K562 (cell line): Measurements from ENCODE around the gene SLC6A6. TPM values are rescaled to one million over a fixed set of nuclear protein-coding genes. Genes with fewer than 3 reads are reported as not detected.
A peak's percentile ranks its signal among the peaks of the same experiment; 100 is the strongest.

Source experiments
- ATAC-seq: fragments of 200-7000 bp; cut with Tn5 transposase; 3 replicates; pipeline ENCODE4 v1.9.1; 2020; ENCODE audit warnings: moderate library complexity
- BruUV-seq: library from RNA; stranded (reverse); fragments of 400-500 nt; replicated peaks from 2 replicates; lab custom pipeline; 2021; lab: Mats Ljungman, UMichigan
- CTCF ChIA-PET: fragments of 300-600 bp; formaldehyde crosslinking; extraction: SDS; loops from one replicate; lab custom pipeline; 2021; ENCODE audit warnings: low intra/inter-chr PET ratio; lab: Yijun Ruan, JAX
- POLR2A ChIA-PET: fragments of 300-600, 350-650 bp; sonication (Branson Sonifier 250); formaldehyde crosslinking; extraction: SDS; loops from one replicate; lab custom pipeline; 2021; ENCODE audit warnings: antibody characterized with exemption, inconsistent platforms; lab: Yijun Ruan, JAX
- DNase-seq, 4 experiments: peaks; one replicate each; pipeline versions ENCODE4 v3.0.0 to v3.0.0-alpha.2; 2011 to 2018; ENCODE audit warnings: low spot score in 3 of 4, mixed read lengths in 3 of 4; ENCODE audit errors: extremely low read depth in 1 of 4
- FAIRE-seq: peaks from 2 replicates; lab custom pipeline; 2011; peaks lifted over from hg19 to GRCh38; lab: Jason Lieb, UNC
- H2AFZ ChIP-seq: 2 replicates; pipeline ENCODE4 v1.6.0; 2011; ENCODE audit warnings: low read depth, low read length, control low read depth, inconsistent platforms
- H3K27ac ChIP-seq: fragments of 200-600 bp; 3 replicates; pipeline ENCODE4 v1.8.0; 2011; ENCODE audit warnings: low read depth, mild to moderate bottlenecking, control low read depth, inconsistent platforms, low read length, moderate library complexity, mixed read lengths; ENCODE audit errors: extremely low read depth
- H3K27me3 ChIP-seq, 2 experiments: fragments of 300-600 bp in 1 of 2; 2 replicates in 1 of 2; 3 replicates in 1 of 2; pipeline versions ENCODE4 v1.6.0 to v1.8.0; 2011; ENCODE audit warnings: inconsistent platforms in 2 of 2, low read length in 2 of 2, mild to moderate bottlenecking in 1 of 2, mixed read lengths in 1 of 2, moderate library complexity in 1 of 2; ENCODE audit not compliant: control insufficient read depth in 2 of 2, insufficient read depth in 2 of 2
- H3K36me3 ChIP-seq: fragments of 300-600 bp; 3 replicates; pipeline ENCODE4 v1.8.0; 2011; ENCODE audit warnings: mild to moderate bottlenecking, low read length, inconsistent platforms; ENCODE audit not compliant: control insufficient read depth, insufficient read depth
- H3K4me1 ChIP-seq, 2 experiments: fragments of 200-600 bp in 1 of 2; replicated peaks in 1 of 2; 2 replicates in 1 of 2; 3 replicates in 1 of 2; pipeline versions ENCODE4 v1.5.1 to v1.8.0; 2011; ENCODE audit warnings: inconsistent platforms in 2 of 2, low read length in 2 of 2, mild to moderate bottlenecking in 1 of 2, mixed read lengths in 1 of 2, moderate library complexity in 1 of 2; ENCODE audit not compliant: control insufficient read depth in 2 of 2, insufficient read depth in 2 of 2
- H3K4me2 ChIP-seq: 2 replicates; pipeline ENCODE4 v1.6.1; 2011; ENCODE audit warnings: low read length, control low read depth, inconsistent platforms, mixed read lengths; ENCODE audit not compliant: insufficient read depth
- H3K4me3 ChIP-seq: fragments of 200-600 bp; sonication (generic), shearing (Covaris generic); 2 replicates; pipeline ENCODE4 v1.5.1; 2016; ENCODE audit warnings: control low read depth, inconsistent platforms
- H3K79me2 ChIP-seq: fragments of 200-600 bp; 3 replicates; pipeline ENCODE4 v1.8.0; 2011; ENCODE audit warnings: low read length, inconsistent platforms; ENCODE audit not compliant: control insufficient read depth, insufficient read depth
- H3K9ac ChIP-seq, 2 experiments: 2 replicates each; pipeline versions ENCODE4 v1.6.0 to v1.6.1; 2011; ENCODE audit warnings: low read depth in 2 of 2, low read length in 2 of 2, control low read depth in 1 of 2, inconsistent platforms in 1 of 2, mild to moderate bottlenecking in 1 of 2, mixed read lengths in 1 of 2; ENCODE audit not compliant: insufficient read depth in 1 of 2
- H3K9me1 ChIP-seq: one replicate; pipeline ENCODE4 v1.6.0; 2011; ENCODE audit warnings: inconsistent platforms, mild to moderate bottlenecking, low read length, moderate library complexity; ENCODE audit not compliant: control insufficient read depth, insufficient read depth
- H3K9me3 ChIP-seq: replicated peaks from 2 replicates; pipeline ENCODE4 v1.5.1; 2011; ENCODE audit warnings: low read depth, low read length, inconsistent platforms; ENCODE audit not compliant: control insufficient read depth, insufficient read depth
- H4K20me1 ChIP-seq: replicated peaks from 2 replicates; pipeline ENCODE4 v1.6.1; 2011; ENCODE audit warnings: low read length, inconsistent platforms, mixed read lengths; ENCODE audit not compliant: control insufficient read depth, insufficient read depth
- ELF1 ChIP-seq: fragments of 200-800 bp; sonication (Bioruptor generic); IDR thresholded peaks from 2 replicates; pipeline ENCODE4 v1.6.1; 2016; ENCODE audit warnings: missing genetic modification characterization, missing compliant biosample characterization
- FOXK1 ChIP-seq: sonication (generic); formaldehyde crosslinking; IDR thresholded peaks from 2 replicates; pipeline ENCODE4 v1.8.0; 2022; ENCODE audit warnings: missing genetic modification reagents, mild to moderate bottlenecking, borderline replicate concordance
- GABPA ChIP-seq: fragments of 200-800 bp; sonication (Bioruptor generic); conservative IDR thresholded peaks from 2 replicates; pipeline ENCODE4 v1.6.1; 2016; ENCODE audit warnings: low read depth, missing genetic modification characterization, missing compliant biosample characterization
- NR2F6 ChIP-seq: fragments of 450-650 bp; formaldehyde crosslinking; IDR thresholded peaks from 2 replicates; pipeline ENCODE4 v1.4.0; 2020; ENCODE audit warnings: mild to moderate bottlenecking
- POLR2AphosphoS5 ChIP-seq: IDR thresholded peaks from 2 replicates; pipeline ENCODE4 v1.6.1; 2011; ENCODE audit warnings: mild to moderate bottlenecking, low read depth, low read length, moderate library complexity; ENCODE audit not compliant: control insufficient read depth, insufficient read depth
- RUNX1 ChIP-seq: sonication (generic); IDR thresholded peaks from 2 replicates; pipeline ENCODE4 v1.6.1; 2016; ENCODE audit warnings: antibody characterized with exemption, low read depth
- ZBTB17 ChIP-seq: fragments of 450-650 bp; formaldehyde crosslinking; IDR thresholded peaks from 2 replicates; pipeline ENCODE4 v1.4.0; 2020; ENCODE audit warnings: mild to moderate bottlenecking
- WGBS: fragments of 100-300 bp; shearing (Covaris generic); methylation state at CpG from one replicate; pipeline ENCODE4 v1.1.6; 2016; ENCODE audit warnings: low coverage, mixed read lengths; ENCODE audit not compliant: insufficient coverage; ENCODE audit errors: missing lambda C conversion rate; 5-methylcytosine and 5-hydroxymethylcytosine counted together
- in situ Hi-C: fragments of 300-500 bp; cut with MboI; formaldehyde crosslinking; loops from 4 replicates; pipeline ENCODE4 v1.15.0; 2018; ENCODE audit warnings: inconsistent platforms, mixed read lengths
- intact Hi-C: fragments of 100-400 bp; cut with micrococcal nuclease; formaldehyde crosslinking; loops from 2 replicates; pipeline ENCODE4 v1.14.2; 2022
- polyA plus RNA-seq, 8 experiments: library from polyadenylated mRNA; depleted of rRNA in 4 of 8; stranded (reverse) in 5 of 8; unstranded in 3 of 8; fragments of >200 nt; fragmentation: Nextera tagmentation in 2 of 8; fragmentation: Illumina TruSeq in 1 of 8; extraction: Ambion mirVana in 2 of 8; extraction: Trizol in 1 of 8; gene quantifications; 2 replicates each; pipeline versions ENCODE4 v1.2.1 to v1.2.3, GENCODE V29; 2011 to 2014; ENCODE audit warnings: inconsistent platforms in 1 of 8, missing spikeins in 1 of 8
- total RNA-seq, 7 experiments: library from RNA; depleted of rRNA in 6 of 7; stranded (reverse); fragments of >200 nt in 6 of 7; fragmentation: Illumina TruSeq in 2 of 7; extraction: Trizol in 2 of 7; gene quantifications; 2 replicates each; pipeline versions ENCODE4 v1.2.1 to v1.2.3, GENCODE V29; 2011 to 2021; ENCODE audit warnings: low replicate concordance in 1 of 7
- TF ChIP-seq, protein P1 (sequence below), 3 experiments: fragments of 200-800 bp in 1 of 3; fragments of 250-450 bp in 1 of 3; fragments of 450-650 bp in 1 of 3; sonication (Bioruptor Pico) in 1 of 3; sonication (Bioruptor generic) in 1 of 3; formaldehyde crosslinking in 1 of 3; IDR thresholded peaks; 2 replicates each; pipeline versions ENCODE4 v1.6.1 to v1.8.0; 2016 to 2022; ENCODE audit warnings: mild to moderate bottlenecking in 2 of 3, missing genetic modification characterization in 2 of 3, missing compliant biosample characterization in 1 of 3, moderate library complexity in 1 of 3
- TF ChIP-seq, protein P2 (sequence below): fragments of 450-650 bp; IDR thresholded peaks from 2 replicates; pipeline ENCODE4 v1.6.1; 2018; ENCODE audit warnings: mild to moderate bottlenecking, low read depth; ENCODE audit not compliant: partially characterized antibody
- TF ChIP-seq, protein P3 (sequence below): sonication (generic); formaldehyde crosslinking; IDR thresholded peaks from 2 replicates; pipeline ENCODE4 v1.8.1; 2023; ENCODE audit warnings: mild to moderate bottlenecking, missing genetic modification reagents

Gene SLC6A6
- total and polyA plus RNA-seq, 9 of the 15 experiments (the other 6 are each of a cell fraction or from before 2014, with no cell fraction given) = 12.3 to 203 (median 93.2) TPM

DNA sequence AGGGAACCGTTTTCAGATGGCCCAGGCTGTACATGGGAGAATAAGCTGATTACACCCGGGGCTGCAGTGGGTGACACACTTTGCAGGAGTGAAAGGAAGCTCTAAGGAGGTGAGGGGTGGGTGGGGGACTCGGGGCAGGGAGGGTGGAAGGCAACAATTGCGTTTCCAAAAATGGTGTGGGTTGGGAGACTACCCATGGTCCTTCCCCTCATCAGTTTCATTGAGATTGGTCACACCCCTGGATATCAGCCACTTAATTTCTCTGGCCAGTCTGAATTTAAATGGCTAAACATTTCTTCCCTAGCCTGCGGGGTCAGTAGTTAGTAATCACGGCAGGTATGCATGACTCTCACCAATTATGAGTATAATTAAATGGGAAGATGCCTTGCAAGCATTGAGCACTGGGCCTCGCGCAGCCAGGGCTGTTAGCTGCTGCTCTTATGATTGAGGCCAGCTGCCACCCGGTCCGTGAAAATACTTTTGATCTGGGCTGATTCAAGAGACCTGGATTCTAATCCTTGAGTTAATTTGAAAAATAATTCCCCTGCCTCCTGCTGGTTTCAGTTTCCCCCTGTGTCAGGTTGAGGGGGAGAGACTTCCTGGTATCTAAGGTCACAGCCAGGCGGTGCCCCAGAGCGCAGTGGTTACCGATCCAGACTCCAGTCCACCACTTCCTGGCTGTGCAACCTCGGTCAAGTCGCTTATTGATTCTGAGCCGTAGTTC lies 23.3 kb downstream of the SLC6A6 start:
- no peaks in the 10 kb centered on the region for H3K9me1 ChIP-seq
- TF ChIP-seq ZBTB17 (CRISPR knock-in tag) (0 out of 2 replicates have a peak, but pooled peaks have one; percentile 33), FOXK1 (CRISPR knock-in tag) (no peak), NR2F6 (CRISPR knock-in tag) (no peak), RUNX1 (no peak), ELF1 (tag) (peak; percentile 48; the same call in 1 of the 2 replicates), GABPA (tag) (peak; percentile 49), POLR2AphosphoS5 (no peak)
- TF ChIP-seq, protein P1, sequence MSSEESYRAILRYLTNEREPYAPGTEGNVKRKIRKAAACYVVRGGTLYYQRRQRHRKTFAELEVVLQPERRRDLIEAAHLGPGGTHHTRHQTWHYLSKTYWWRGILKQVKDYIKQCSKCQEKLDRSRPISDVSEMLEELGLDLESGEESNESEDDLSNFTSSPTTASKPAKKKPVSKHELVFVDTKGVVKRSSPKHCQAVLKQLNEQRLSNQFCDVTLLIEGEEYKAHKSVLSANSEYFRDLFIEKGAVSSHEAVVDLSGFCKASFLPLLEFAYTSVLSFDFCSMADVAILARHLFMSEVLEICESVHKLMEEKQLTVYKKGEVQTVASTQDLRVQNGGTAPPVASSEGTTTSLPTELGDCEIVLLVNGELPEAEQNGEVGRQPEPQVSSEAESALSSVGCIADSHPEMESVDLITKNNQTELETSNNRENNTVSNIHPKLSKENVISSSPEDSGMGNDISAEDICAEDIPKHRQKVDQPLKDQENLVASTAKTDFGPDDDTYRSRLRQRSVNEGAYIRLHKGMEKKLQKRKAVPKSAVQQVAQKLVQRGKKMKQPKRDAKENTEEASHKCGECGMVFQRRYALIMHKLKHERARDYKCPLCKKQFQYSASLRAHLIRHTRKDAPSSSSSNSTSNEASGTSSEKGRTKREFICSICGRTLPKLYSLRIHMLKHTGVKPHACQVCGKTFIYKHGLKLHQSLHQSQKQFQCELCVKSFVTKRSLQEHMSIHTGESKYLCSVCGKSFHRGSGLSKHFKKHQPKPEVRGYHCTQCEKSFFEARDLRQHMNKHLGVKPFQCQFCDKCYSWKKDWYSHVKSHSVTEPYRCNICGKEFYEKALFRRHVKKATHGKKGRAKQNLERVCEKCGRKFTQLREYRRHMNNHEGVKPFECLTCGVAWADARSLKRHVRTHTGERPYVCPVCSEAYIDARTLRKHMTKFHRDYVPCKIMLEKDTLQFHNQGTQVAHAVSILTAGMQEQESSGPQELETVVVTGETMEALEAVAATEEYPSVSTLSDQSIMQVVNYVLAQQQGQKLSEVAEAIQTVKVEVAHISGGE (CRISPR knock-in tag; IDR thresholded peaks at IDR 0.05) = 0 out of 6 replicates have a peak, but pooled peaks of 1 of the 3 experiments have one; percentile 12
- TF ChIP-seq, protein P2, sequence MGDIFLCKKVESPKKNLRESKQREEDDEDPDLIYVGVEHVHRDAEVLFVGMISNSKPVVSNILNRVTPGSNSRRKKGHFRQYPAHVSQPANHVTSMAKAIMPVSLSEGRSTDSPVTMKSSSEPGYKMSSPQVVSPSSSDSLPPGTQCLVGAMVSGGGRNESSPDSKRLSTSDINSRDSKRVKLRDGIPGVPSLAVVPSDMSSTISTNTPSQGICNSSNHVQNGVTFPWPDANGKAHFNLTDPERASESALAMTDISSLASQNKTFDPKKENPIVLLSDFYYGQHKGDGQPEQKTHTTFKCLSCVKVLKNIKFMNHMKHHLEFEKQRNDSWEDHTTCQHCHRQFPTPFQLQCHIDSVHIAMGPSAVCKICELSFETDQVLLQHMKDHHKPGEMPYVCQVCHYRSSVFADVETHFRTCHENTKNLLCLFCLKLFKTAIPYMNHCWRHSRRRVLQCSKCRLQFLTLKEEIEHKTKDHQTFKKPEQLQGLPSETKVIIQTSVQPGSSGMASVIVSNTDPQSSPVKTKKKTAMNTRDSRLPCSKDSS = no peak
- TF ChIP-seq, protein P3, sequence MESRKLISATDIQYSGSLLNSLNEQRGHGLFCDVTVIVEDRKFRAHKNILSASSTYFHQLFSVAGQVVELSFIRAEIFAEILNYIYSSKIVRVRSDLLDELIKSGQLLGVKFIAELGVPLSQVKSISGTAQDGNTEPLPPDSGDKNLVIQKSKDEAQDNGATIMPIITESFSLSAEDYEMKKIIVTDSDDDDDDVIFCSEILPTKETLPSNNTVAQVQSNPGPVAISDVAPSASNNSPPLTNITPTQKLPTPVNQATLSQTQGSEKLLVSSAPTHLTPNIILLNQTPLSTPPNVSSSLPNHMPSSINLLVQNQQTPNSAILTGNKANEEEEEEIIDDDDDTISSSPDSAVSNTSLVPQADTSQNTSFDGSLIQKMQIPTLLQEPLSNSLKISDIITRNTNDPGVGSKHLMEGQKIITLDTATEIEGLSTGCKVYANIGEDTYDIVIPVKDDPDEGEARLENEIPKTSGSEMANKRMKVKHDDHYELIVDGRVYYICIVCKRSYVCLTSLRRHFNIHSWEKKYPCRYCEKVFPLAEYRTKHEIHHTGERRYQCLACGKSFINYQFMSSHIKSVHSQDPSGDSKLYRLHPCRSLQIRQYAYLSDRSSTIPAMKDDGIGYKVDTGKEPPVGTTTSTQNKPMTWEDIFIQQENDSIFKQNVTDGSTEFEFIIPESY (CRISPR knock-in tag) = peak; percentile 49; the same call in 1 of the 2 replicates

More for the DNA sequence above, 23.3 kb downstream of the SLC6A6 start:
- ChIA-PET CTCF (no interaction called here), POLR2A (interaction anchor here (0.6 to 5.9 kb wide), 5 partner anchors 10 to 273 kb away, joined by 3 to 34 read pairs (median 4); no protein-coding TSS in a partner anchor)
- BruUV-seq = no TSS peak
- no peak for FAIRE-seq
- H3K4me1 ChIP-seq = peaks cover 29 to 48% of the 10 kb centered on the region in 2 experiments
- H4K20me1 ChIP-seq = peaks cover 30% of the 10 kb centered on the region
- no peak for DNase-seq
- H3K36me3 ChIP-seq = peaks cover 93% of the 10 kb centered on the region
- WGBS = 64% methylated on average over 16 of the region's 16 CpGs
- H3K9ac ChIP-seq = 0 out of 4 replicates have a peak overlapping the region, but pooled peaks of 1 of the 2 experiments have one; percentile 41
- no peak overlapping the region for H3K4me2 ChIP-seq
- intact Hi-C loops (no loop called here), in situ Hi-C loops (no loop called here)
- peaks cover 99% of the 10 kb centered on the region for H3K79me2 ChIP-seq
- H3K27me3 ChIP-seq = no peaks in the 10 kb centered on the region
- no peak overlapping the region for H3K4me3 ChIP-seq
- peak overlapping the region; percentile 8; the same call in 2 of the 3 replicates for H3K27ac ChIP-seq
- H3K9me3 ChIP-seq = no peaks in the 10 kb centered on the region
- no peak overlapping the region for H2AFZ ChIP-seq
- peak; percentile 24; the same call in 1 of the 3 replicates for ATAC-seq
